ENCODE measurements around the gene WWOX.

DNA sequence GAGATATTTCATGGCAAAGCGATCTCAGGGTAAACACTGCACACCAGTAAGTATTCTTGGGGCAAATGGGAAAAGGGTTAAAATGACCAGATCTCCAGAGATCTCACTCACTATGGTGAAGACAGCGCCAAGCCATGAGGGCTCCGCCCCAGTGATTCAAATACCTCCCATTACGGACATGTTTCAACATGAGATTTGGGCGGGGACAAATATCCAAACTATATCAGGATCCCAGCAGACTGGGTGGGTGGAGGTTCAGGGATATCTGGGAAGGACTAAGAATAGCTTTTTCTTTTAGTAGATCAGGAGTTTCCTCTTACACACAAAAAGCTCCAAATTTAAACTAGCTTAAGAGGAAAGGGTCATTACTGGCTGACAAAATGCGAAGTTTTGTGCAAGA, 181.7 kb downstream of the WWOX start:
- TF ChIP-seq POLR2AphosphoS5 (IDR thresholded peaks at IDR 0.05; ENCODE audit: low read depth, low read length) (no peak), TAF1 (IDR thresholded peaks at IDR 0.05; ENCODE audit: borderline replicate concordance, insufficient read depth, low read length) (no peak), FOXP2 (optimal IDR thresholded peaks at IDR 0.05; ENCODE audit: borderline replicate concordance, extremely low read depth, extremely low read length, insufficient read depth) (no peak), SIN3A (IDR thresholded peaks at IDR 0.05; ENCODE audit: borderline replicate concordance, insufficient read depth, low read length) (no peak)
